Uterus (tissue), 4 donors: ENCODE data around the gene TMEM120A. TPM values are rescaled to one million over a fixed set of nuclear protein-coding genes. Genes with fewer than 3 reads are reported as not detected.
"Not testable (repeated sequence)": the region's sequence is repeated elsewhere in the genome, so short reads cannot be mapped to it uniquely, and the experiment has no call there.

Experiments used
- DNase-seq, 2 donors: peaks; one replicate each; pipeline ENCODE4 v3.0.0-alpha.2; 2019 to 2020
- H3K27ac ChIP-seq, 2 donors: fragments of 200-600 bp; sonication (generic); 1 replicate in 1 of 2; 2 replicates in 1 of 2; pipeline ENCODE4 v1.5.1; 2016 to 2018
- H3K27me3 ChIP-seq, 2 donors: fragments of 200-600 bp; sonication (generic); one replicate each; pipeline ENCODE4 v1.5.1; 2018 to 2019; ENCODE audit warnings: control low read depth in 1 of 2
- H3K36me3 ChIP-seq, 2 donors: fragments of 200-600 bp; sonication (generic); one replicate each; pipeline ENCODE4 v1.5.1; 2019; ENCODE audit warnings: control low read depth in 1 of 2
- H3K4me1 ChIP-seq, 2 donors: fragments of 200-600 bp; sonication (generic); one replicate each; pipeline ENCODE4 v1.5.1; 2018 to 2019; ENCODE audit warnings: control low read depth in 1 of 2
- H3K4me3 ChIP-seq, 2 donors: fragments of 200-600 bp; sonication (generic); 1 replicate in 1 of 2; 2 replicates in 1 of 2; pipeline ENCODE4 v1.5.1; 2018 to 2019; ENCODE audit warnings: mild to moderate bottlenecking in 1 of 2
- H3K9me3 ChIP-seq, 2 donors: fragments of 200-600 bp; sonication (generic); one replicate each; pipeline ENCODE4 v1.5.1; 2019; ENCODE audit warnings: control low read depth in 1 of 2
- CTCF ChIP-seq, 4 experiments: fragments of 200-600 bp in 2 of 4; fragments of 450-650 bp in 2 of 4; sonication (generic) in 2 of 4; IDR thresholded peaks; one replicate each; pipeline ENCODE4 v1.5.1; 2016 to 2019; ENCODE audit warnings: antibody characterized with exemption in 4 of 4, mild to moderate bottlenecking in 2 of 4, moderate library complexity in 1 of 4
- POLR2A ChIP-seq, 2 donors: fragments of 450-650 bp; IDR thresholded peaks; one replicate each; pipeline ENCODE4 v1.6.1; 2016; ENCODE audit warnings: antibody characterized with exemption in 2 of 2, mild to moderate bottlenecking in 1 of 2, moderate library complexity in 1 of 2
- intact Hi-C: fragments of 100-400 bp; cut with DNase I; formaldehyde crosslinking; loops from one replicate; pipeline ENCODE4 v1.15.1; 2023; ENCODE audit warnings: low total_unique reads
- total RNA-seq, 4 donors: library from RNA; depleted of rRNA in 3 of 4; stranded (reverse); fragments of >200 nt in 3 of 4; gene quantifications; one replicate each; pipeline versions ENCODE4 v1.1.0 to v1.2.4, GENCODE V29; 2014 to 2023
- donor health status: DM: yes; HTN: yes; CAD: no.

Gene TMEM120A
- total RNA-seq, 4 donors from 2014 or later = 4.6 to 95.4 (median 36.9) TPM

- H3K9me3 ChIP-seq = no peaks in the 10 kb centered on the region
- intact Hi-C loops = no loop called here
- H3K36me3 ChIP-seq = no peaks in the 10 kb centered on the region
- no peak overlapping the region for H3K4me3 ChIP-seq
- H3K27ac ChIP-seq = peak overlapping the region; percentile 6 to 74
- peak in 1 of 2 donors; percentile 28 for DNase-seq
- H3K4me1 ChIP-seq = no peaks in the 10 kb centered on the region
- no peaks in the 10 kb centered on the region for H3K27me3 ChIP-seq
- TF ChIP-seq CTCF (IDR thresholded peaks at IDR 0.05) = no peak
- no peak for TF ChIP-seq POLR2A (IDR thresholded peaks at IDR 0.05)
Observed at GRCh38 chr7:76011442-76011861, 17.1 kb upstream of the TMEM120A start.

GRCh38 chr7:76009672-76010600 lies 15.5 kb upstream of the TMEM120A start:
- Histone ChIP-seq H3K4me1 (no peaks in the 10 kb centered on the region), H3K4me3 (no peak overlapping the region), H3K27ac (no peak overlapping the region), H3K27me3 (no peaks in the 10 kb centered on the region), H3K9me3 (no peaks in the 10 kb centered on the region), H3K36me3 (no peaks in the 10 kb centered on the region)
- no peak for TF ChIP-seq CTCF (IDR thresholded peaks at IDR 0.05)
- TF ChIP-seq POLR2A (IDR thresholded peaks at IDR 0.05) = no peak
- intact Hi-C loops = no loop called here
- DNase-seq = no peak

DNA sequence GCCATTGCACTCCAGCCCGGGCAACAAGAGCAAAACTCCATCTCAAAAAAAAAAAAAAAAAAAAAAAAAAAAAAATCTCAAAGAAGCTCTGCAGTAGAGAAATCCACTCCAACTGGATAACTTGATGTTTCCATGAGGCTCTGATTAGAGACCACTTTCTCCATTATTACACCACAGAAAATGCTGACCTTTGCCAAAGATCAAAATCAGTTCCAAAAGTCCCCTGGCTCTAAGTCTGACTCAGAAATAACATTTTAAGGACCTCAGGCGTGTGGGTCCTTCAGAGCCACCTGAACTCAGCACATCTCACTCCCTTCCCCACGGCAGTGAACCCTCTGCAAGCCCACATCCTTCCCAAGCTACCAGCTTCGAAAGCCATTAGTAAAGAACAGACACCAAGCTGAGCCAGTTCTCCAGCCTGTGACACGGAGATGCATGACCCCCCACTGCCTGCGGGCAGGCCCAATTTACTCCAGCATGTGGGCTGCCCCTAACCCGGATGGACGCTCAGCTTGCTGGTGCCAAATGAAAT lies 13.8 kb upstream of the TMEM120A start:
- H3K27ac ChIP-seq = no peak overlapping the region

GRCh38 chr7:76005004-76005403 lies 10.6 kb upstream of the TMEM120A start:
- H3K27me3 ChIP-seq, H3K4me1 ChIP-seq, H3K27ac ChIP-seq, intact Hi-C loops, H3K36me3 ChIP-seq, H3K9me3 ChIP-seq, H3K4me3 ChIP-seq, DNase-seq: not testable (repeated sequence)

More for the DNA sequence above, 13.8 kb upstream of the TMEM120A start:
- intact Hi-C loops = no loop called here
- Histone ChIP-seq H3K36me3 (no peaks in the 10 kb centered on the region), H3K9me3 (no peaks in the 10 kb centered on the region), H3K4me1 (no peaks in the 10 kb centered on the region), H3K4me3 (no peak overlapping the region), H3K27me3 (no peaks in the 10 kb centered on the region)
- no peak for DNase-seq
- no peak for TF ChIP-seq POLR2A (IDR thresholded peaks at IDR 0.05)
- no peak for TF ChIP-seq CTCF (IDR thresholded peaks at IDR 0.05)

- Histone ChIP-seq H3K27me3 (no peaks in the 10 kb centered on the region), H3K9me3 (no peaks in the 10 kb centered on the region), H3K36me3 (no peaks in the 10 kb centered on the region), H3K4me3 (no peak overlapping the region), H3K4me1 (no peaks in the 10 kb centered on the region), H3K27ac (no peak overlapping the region)
- no peak for TF ChIP-seq CTCF (IDR thresholded peaks at IDR 0.05)
- no peak for TF ChIP-seq POLR2A (IDR thresholded peaks at IDR 0.05)
- intact Hi-C loops = no loop called here
- DNase-seq = no peak
Observed at GRCh38 chr7:76003351-76003750, 9.0 kb upstream of the TMEM120A start.
